ENCODE measurements around the gene PGLYRP4. TPM values are rescaled to one million over a fixed set of nuclear protein-coding genes. Genes with fewer than 3 reads are reported as not detected.
A peak's percentile ranks its signal among the peaks of the same experiment; 100 is the strongest.

Gene PGLYRP4
- total and polyA plus RNA-seq, 8 donors = 4.3 TPM; not detected in 7

DNA sequence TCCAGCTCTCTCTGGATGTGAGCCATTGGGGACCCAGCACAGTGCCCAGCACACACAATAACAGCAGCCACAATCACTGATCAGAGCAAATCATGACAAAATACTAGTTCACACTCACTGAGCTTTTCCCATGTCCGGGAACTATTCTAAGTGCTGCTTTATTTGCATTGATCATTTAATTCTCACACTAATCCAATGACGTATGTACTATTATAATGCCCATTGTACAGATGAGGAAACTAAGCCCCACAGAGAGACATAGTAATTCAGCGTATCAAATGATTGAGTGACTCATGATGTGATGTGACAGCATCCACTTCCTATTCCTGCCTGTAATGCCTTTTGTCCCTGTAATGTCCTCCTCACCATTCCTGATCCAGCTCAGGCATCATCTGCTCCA lies 44.2 kb upstream of the PGLYRP4 start:
- no peak for DNase-seq
- peak overlapping the region in 1 of 5 donors; percentile 43 for H3K27ac ChIP-seq
- TF ChIP-seq EP300 (IDR thresholded peaks at IDR 0.05) = no peak
- TF ChIP-seq POLR2A (IDR thresholded peaks at IDR 0.05) = no peak
- TF ChIP-seq, protein P1, sequence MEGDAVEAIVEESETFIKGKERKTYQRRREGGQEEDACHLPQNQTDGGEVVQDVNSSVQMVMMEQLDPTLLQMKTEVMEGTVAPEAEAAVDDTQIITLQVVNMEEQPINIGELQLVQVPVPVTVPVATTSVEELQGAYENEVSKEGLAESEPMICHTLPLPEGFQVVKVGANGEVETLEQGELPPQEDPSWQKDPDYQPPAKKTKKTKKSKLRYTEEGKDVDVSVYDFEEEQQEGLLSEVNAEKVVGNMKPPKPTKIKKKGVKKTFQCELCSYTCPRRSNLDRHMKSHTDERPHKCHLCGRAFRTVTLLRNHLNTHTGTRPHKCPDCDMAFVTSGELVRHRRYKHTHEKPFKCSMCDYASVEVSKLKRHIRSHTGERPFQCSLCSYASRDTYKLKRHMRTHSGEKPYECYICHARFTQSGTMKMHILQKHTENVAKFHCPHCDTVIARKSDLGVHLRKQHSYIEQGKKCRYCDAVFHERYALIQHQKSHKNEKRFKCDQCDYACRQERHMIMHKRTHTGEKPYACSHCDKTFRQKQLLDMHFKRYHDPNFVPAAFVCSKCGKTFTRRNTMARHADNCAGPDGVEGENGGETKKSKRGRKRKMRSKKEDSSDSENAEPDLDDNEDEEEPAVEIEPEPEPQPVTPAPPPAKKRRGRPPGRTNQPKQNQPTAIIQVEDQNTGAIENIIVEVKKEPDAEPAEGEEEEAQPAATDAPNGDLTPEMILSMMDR (IDR thresholded peaks at IDR 0.05) = no peak
- no peak for TF ChIP-seq POLR2AphosphoS5 (IDR thresholded peaks at IDR 0.05)
- intact Hi-C loops (cut with DNase I; ENCODE audit: low total_unique reads) = no loop called here
- no peaks in the 10 kb centered on the region for H3K4me1 ChIP-seq
- no peak overlapping the region for H3K4me3 ChIP-seq
- 83 to 88% (median 84%) methylated on average over 3 of the region's 3 CpGs for WGBS, 5 donors
- no peaks in the 10 kb centered on the region for H3K9me3 ChIP-seq
- peaks cover 0 to 69% (median 20%) of the 10 kb centered on the region in 3 donors for H3K27me3 ChIP-seq
- H3K36me3 ChIP-seq = no peaks in the 10 kb centered on the region

DNA sequence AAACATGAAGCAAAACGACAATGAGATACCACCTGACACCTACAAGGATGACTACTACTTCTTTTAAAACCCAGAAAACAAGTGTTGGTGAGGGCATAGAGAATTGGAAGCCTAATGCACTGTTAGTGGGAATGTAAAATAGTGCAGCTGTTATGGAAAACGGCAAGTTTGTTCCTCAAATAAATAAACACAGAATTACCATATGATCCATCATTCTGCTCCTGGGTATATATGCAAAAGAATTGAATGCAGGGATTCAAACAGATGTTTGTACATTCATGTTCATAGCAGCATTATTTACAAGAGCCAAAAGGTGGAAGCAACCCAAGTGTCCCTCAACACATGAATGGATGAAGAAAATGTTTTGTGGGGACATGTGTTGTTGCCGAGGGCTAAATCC lies 43.6 kb upstream of the PGLYRP4 start:
- DNase-seq = no peak
- Histone ChIP-seq H3K27me3 (peaks cover 0 to 64% (median 20%) of the 10 kb centered on the region in 3 donors), H3K4me1 (no peaks in the 10 kb centered on the region), H3K27ac (peak overlapping the region in 1 of 5 donors; percentile 13), H3K4me3 (no peak overlapping the region), H3K9me3 (no peaks in the 10 kb centered on the region), H3K36me3 (no peaks in the 10 kb centered on the region)
- intact Hi-C loops (cut with DNase I; ENCODE audit: low total_unique reads) = no loop called here
- TF ChIP-seq POLR2A (IDR thresholded peaks at IDR 0.05) (no peak), EP300 (IDR thresholded peaks at IDR 0.05) (no peak), POLR2AphosphoS5 (IDR thresholded peaks at IDR 0.05) (no peak)
- TF ChIP-seq, protein P1 (IDR thresholded peaks at IDR 0.05) = no peak
- WGBS, 5 donors = 51 to 58% (median 57%) methylated on average over 3 of the region's 3 CpGs

DNA sequence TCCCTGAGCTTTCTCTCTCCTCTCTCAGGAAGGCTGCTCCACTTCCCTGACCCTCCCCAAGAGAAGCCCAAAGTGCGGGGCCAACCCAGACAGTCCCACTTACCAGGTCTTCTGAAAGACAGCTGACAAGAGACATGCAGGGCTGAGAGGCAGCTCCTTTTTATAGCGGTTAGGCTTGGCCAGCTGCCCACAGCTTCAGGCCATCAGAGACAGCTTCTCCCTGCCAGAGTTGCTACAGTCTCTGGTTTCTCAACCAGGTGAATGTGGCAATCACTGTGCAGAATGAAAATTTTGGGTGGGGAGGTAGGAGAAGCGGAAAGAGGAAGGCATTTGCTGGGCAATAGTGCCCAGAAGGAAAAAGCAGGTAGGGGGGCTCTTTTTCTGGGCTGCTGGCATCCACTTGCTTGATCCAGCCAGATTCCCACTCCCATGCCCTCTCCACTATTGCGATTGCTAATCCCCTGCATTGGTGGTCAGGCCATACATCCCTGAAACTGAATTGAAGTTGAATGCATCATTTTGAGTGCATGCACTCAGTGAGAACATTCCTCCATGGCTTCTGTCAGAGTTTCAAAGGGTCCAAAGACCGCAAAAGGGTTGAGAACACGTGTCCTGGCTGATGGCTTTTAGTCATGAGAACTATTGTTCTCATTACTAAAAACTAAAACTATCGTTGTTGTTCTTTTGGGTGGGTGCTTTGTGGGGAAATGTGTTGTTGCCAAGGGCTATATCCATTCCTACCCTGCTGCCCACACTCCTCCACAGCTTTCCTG lies 42.5 kb upstream of the PGLYRP4 start, which contains the start of gene S100A8:
S100A8 (minus strand) TSS at position 136 of the 773 bp plus-strand sequence. CDS start 538 bp downstream, outside the sequence.
- Histone ChIP-seq H3K4me1 (no peaks in the 10 kb centered on the region), H3K36me3 (no peaks in the 10 kb centered on the region), H3K4me3 (peak within 1 kb of the TSS in 2 of 4 donors; percentile 29 to 36), H3K9me3 (no peaks in the 10 kb centered on the region), H3K27me3 (peaks cover 0 to 52% (median 18%) of the 10 kb centered on the region in 3 donors), H3K27ac (peak within 1 kb of the TSS in 2 of 5 donors; percentile 64 to 67)
- DNase-seq = peak in 1 of 2 donors; percentile 48
- 58 to 80% (median 68%) methylated on average over 7 of the region's 7 CpGs for WGBS, 5 donors
- intact Hi-C loops (cut with DNase I; ENCODE audit: low total_unique reads) = no loop called here
- TF ChIP-seq POLR2AphosphoS5 (IDR thresholded peaks at IDR 0.05) (peak in 1 of 3 donors; percentile 8), EP300 (IDR thresholded peaks at IDR 0.05) (no peak)

DNA sequence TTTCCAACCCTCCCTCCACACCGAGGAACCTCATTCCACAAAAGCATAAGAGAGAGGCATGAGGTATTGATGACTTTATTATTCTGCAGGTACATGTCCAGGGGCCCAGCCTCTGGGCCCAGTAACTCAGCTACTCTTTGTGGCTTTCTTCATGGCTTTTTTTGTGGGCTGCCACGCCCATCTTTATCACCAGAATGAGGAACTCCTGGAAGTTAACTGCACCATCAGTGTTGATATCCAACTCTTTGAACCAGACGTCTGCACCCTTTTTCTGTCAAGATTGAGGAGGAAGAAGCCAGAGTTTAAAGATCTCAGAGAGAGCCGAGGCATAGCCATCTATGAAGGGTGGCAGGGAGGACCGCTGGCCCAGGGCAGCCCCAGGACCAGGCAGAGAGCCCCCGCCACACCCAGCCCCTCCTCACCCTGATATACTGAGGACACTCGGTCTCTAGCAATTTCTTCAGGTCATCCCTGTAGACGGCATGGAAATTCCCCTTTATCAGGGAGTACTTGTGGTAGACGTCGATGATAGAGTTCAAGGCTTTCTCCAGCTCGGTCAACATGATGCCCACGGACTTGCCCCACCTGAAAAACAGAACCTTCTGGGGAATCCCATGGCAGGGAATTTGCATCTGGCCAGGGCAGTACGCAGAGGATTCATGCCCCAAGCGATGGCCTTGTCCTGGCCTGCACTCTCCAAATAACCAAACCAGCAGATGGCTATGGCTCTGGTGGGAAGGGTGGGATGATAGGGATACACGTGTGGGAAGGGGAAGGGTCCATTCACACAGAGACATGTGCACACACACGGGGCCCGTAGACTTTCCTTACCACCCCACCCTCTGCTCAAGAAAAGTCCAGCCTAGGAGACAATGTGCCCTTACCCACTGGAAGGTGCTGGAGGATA lies 41.6 kb upstream of the PGLYRP4 start:
- peak overlapping the region in 2 of 5 donors; percentile 64 to 67 for H3K27ac ChIP-seq

More for the DNA sequence above, 41.6 kb upstream of the PGLYRP4 start:
- H3K27me3 ChIP-seq = peaks cover 0 to 43% (median 12%) of the 10 kb centered on the region in 3 donors
- intact Hi-C loops (cut with DNase I; ENCODE audit: low total_unique reads) = no loop called here
- TF ChIP-seq POLR2AphosphoS5 (IDR thresholded peaks at IDR 0.05) (no peak), EP300 (IDR thresholded peaks at IDR 0.05) (no peak), POLR2A (IDR thresholded peaks at IDR 0.05) (no peak)
- TF ChIP-seq, protein P1 (IDR thresholded peaks at IDR 0.05) = no peak
- 68 to 79% (median 69%) methylated on average over 16 to 17 of the region's 17 CpGs for WGBS, 5 donors
- H3K9me3 ChIP-seq = no peaks in the 10 kb centered on the region
- no peak for DNase-seq
- H3K36me3 ChIP-seq = no peaks in the 10 kb centered on the region
- H3K4me1 ChIP-seq = no peaks in the 10 kb centered on the region
- peak overlapping the region in 2 of 4 donors; percentile 29 to 36 for H3K4me3 ChIP-seq
